ENCODE data around the gene MRPL28.

The MRPL28 gene

DNA sequence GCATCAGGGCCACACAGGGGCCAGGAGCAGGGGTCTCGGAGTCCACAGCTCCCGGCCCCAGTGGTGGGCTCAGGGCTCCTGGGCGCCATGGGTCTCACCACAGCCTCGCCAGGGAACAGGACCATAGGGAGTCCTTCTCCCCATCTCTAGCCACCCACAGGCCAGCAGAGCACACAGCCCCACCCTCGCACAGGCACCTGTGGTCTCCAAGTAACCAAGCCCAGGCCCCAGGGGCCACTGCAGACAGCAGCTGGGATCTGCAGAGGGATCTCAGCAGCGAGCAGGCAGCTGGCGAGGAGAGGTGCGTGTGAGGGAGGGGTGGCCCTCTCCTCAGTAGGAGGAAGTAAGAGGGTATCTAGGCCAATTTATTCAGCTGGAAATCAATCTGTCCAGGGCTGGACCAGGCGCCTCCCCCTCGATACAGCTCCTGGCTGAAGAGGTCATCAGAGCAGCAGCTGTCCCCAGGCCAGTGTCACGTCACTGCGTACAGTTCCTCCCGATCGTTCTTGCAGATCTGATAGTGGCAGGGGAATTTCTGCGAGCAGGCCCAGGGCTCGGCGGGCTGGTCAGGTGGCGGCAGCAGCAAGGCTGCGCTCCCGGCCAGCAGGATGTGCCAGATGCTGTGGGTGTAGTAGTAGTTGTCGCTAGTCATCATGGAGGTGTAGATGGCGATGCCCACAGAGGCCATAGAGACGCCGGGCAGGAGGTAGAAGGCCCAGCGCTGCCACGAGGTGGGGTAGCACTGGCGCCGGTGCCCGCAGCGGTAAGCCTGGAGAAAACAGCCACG, 1.4 kb upstream of the MRPL28 start:
- Histone ChIP-seq H3K9me3 (ENCODE audit: insufficient read depth, low read length) (no peaks in the 10 kb centered on the region), H3K9me2 (replicated peaks; ENCODE audit: insufficient read depth, low read length) (no peaks in the 10 kb centered on the region), H3K9ac (ENCODE audit: low read length) (no peak overlapping the region), H3K4me2 (ENCODE audit: low read depth, low read length, poor library complexity, severe bottlenecking) (no peak overlapping the region), H3K36me3 (ENCODE audit: low read length) (no peaks in the 10 kb centered on the region), H3K27ac (ENCODE audit: low read depth, low read length) (no peak overlapping the region), H3K27me3 (ENCODE audit: low read length) (no peaks in the 10 kb centered on the region), H3K79me2 (ENCODE audit: insufficient read depth, low read length) (no peaks in the 10 kb centered on the region), H4K20me1 (ENCODE audit: low read depth, low read length) (no peaks in the 10 kb centered on the region), H2AFZ (ENCODE audit: low read depth, low read length, severe bottlenecking) (no peak overlapping the region), H3K4me3 (ENCODE audit: insufficient read depth, low read length, poor library complexity, severe bottlenecking) (no peak overlapping the region), H3F3A (ENCODE audit: insufficient read depth) (0 out of 2 replicates have a peak, but pooled peaks cover 4% of the 10 kb centered on the region)
- no peak for TF ChIP-seq EZH2phosphoT487 (conservative IDR thresholded peaks at IDR 0.05; ENCODE audit: low read length)
- TF ChIP-seq, protein P1, sequence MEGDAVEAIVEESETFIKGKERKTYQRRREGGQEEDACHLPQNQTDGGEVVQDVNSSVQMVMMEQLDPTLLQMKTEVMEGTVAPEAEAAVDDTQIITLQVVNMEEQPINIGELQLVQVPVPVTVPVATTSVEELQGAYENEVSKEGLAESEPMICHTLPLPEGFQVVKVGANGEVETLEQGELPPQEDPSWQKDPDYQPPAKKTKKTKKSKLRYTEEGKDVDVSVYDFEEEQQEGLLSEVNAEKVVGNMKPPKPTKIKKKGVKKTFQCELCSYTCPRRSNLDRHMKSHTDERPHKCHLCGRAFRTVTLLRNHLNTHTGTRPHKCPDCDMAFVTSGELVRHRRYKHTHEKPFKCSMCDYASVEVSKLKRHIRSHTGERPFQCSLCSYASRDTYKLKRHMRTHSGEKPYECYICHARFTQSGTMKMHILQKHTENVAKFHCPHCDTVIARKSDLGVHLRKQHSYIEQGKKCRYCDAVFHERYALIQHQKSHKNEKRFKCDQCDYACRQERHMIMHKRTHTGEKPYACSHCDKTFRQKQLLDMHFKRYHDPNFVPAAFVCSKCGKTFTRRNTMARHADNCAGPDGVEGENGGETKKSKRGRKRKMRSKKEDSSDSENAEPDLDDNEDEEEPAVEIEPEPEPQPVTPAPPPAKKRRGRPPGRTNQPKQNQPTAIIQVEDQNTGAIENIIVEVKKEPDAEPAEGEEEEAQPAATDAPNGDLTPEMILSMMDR (IDR thresholded peaks at IDR 0.05; ENCODE audit: insufficient read depth, low read length, poor library complexity, severe bottlenecking), result no peak

DNA sequence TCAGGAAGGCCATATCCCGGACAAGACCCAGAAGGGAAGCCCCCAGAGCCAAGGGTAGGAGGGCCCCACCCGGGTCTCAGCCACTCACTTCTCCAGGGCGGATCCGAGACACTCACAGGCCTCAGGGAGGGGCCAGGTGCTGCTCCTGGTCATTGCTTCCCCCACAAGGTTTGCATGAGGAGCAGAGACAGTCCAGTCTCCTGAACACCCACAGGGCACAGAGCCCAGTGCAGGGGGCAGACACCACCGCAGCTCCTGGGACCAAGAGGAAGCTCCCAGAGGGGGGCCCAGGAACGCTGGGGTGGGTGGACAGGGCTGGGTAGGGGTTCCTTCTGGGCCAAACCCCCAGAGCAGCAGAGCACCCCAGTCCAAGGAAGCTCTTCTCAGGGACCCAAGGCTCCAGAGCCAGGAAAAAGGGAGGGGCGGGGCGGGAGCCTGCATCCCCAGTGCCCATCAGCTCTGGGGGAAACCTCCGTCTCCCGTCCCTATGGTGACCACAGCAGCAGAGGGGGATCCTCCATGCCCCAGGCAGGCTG, 709 bp upstream of the MRPL28 start:
- peak overlapping the region; percentile 63 for H3K27ac ChIP-seq (ENCODE audit: low read depth, low read length)
- H3K9me2 ChIP-seq (replicated peaks; ENCODE audit: insufficient read depth, low read length), result no peaks in the 10 kb centered on the region
- peak overlapping the region; percentile 36 for H3K4me3 ChIP-seq (ENCODE audit: insufficient read depth, low read length, poor library complexity, severe bottlenecking)
- H3K27me3 ChIP-seq (ENCODE audit: low read length), result no peaks in the 10 kb centered on the region
- H3K9me3 ChIP-seq (ENCODE audit: insufficient read depth, low read length), result no peaks in the 10 kb centered on the region
- TF ChIP-seq, protein P1 (IDR thresholded peaks at IDR 0.05; ENCODE audit: insufficient read depth, low read length, poor library complexity, severe bottlenecking), result no peak
- no peak for TF ChIP-seq EZH2phosphoT487 (conservative IDR thresholded peaks at IDR 0.05; ENCODE audit: low read length)
- H3K79me2 ChIP-seq (ENCODE audit: insufficient read depth, low read length), result no peaks in the 10 kb centered on the region
- H4K20me1 ChIP-seq (ENCODE audit: low read depth, low read length), result no peaks in the 10 kb centered on the region
- 0 out of 2 replicates have a peak, but pooled peaks cover 4% of the 10 kb centered on the region for H3F3A ChIP-seq (ENCODE audit: insufficient read depth)
- peak overlapping the region; percentile 61 for H3K9ac ChIP-seq (ENCODE audit: low read length)
- H3K4me2 ChIP-seq (ENCODE audit: low read depth, low read length, poor library complexity, severe bottlenecking), result peak overlapping the region; percentile 71
- no peaks in the 10 kb centered on the region for H3K36me3 ChIP-seq (ENCODE audit: low read length)
- H2AFZ ChIP-seq (ENCODE audit: low read depth, low read length, severe bottlenecking), result peak overlapping the region; percentile 81

DNA sequence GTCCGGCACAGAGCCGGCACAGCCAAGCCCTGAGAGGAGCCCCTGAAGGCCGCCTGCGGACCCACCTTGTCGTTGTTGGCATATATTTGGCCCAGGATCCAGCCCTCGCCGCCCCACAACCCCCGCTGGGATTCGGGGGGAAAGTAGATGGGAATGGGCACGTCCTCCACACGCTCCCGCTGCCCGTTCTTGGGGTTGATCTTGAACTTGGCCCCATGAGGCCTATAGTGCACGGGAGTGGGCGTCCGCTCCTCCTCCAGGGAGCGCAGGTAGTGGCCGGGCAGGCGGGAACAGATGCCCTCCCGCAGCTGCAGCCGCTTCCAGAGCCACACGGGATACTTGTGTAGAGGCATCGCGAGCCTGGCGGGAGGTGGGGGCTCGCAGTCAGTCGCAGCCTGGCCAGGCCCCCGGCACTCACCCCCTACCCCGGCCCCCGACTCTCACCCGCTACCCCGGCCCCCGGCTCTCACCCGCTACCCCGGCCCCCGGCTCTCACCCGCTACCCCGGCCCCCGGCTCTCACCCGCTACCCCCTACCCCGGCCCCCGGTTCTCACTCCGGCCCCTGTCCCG, 387 bp downstream of the MRPL28 start:
- H3K9ac ChIP-seq (ENCODE audit: low read length), result peak overlapping the region; percentile 61; the same call in 1 of the 2 replicates
- no peak overlapping the region for H3K4me2 ChIP-seq (ENCODE audit: low read depth, low read length, poor library complexity, severe bottlenecking)
- no peaks in the 10 kb centered on the region for H3K79me2 ChIP-seq (ENCODE audit: insufficient read depth, low read length)
- no peaks in the 10 kb centered on the region for H3K9me2 ChIP-seq (replicated peaks; ENCODE audit: insufficient read depth, low read length)
- no peaks in the 10 kb centered on the region for H3K36me3 ChIP-seq (ENCODE audit: low read length)
- H2AFZ ChIP-seq (ENCODE audit: low read depth, low read length, severe bottlenecking), result no peak overlapping the region
- no peak for TF ChIP-seq EZH2phosphoT487 (conservative IDR thresholded peaks at IDR 0.05; ENCODE audit: low read length)
- TF ChIP-seq, protein P1 (IDR thresholded peaks at IDR 0.05; ENCODE audit: insufficient read depth, low read length, poor library complexity, severe bottlenecking), result no peak
- no peaks in the 10 kb centered on the region for H3K9me3 ChIP-seq (ENCODE audit: insufficient read depth, low read length)
- no peaks in the 10 kb centered on the region for H4K20me1 ChIP-seq (ENCODE audit: low read depth, low read length)
- no peak overlapping the region for H3K27ac ChIP-seq (ENCODE audit: low read depth, low read length)
- H3K4me3 ChIP-seq (ENCODE audit: insufficient read depth, low read length, poor library complexity, severe bottlenecking), result peak overlapping the region; percentile 36
- H3K27me3 ChIP-seq (ENCODE audit: low read length), result no peaks in the 10 kb centered on the region
- 0 out of 2 replicates have a peak, but pooled peaks cover 4% of the 10 kb centered on the region for H3F3A ChIP-seq (ENCODE audit: insufficient read depth)
